Lower leg skin (tissue), 4 donors: ENCODE data around the gene PAAF1. TPM values are rescaled to one million over a fixed set of nuclear protein-coding genes. Genes with fewer than 3 reads are reported as not detected.

Source experiments
- DNase-seq, 2 donors: peaks; one replicate each; pipeline ENCODE4 v3.0.0-alpha.2; 2019; ENCODE audit warnings: low spot score in 2 of 2
- H3K4me3 ChIP-seq: fragments of 200-600 bp; sonication (generic); 2 replicates; pipeline ENCODE4 v1.5.1; 2017; ENCODE audit warnings: mild to moderate bottlenecking, low read depth; ENCODE audit not compliant: poor library complexity, severe bottlenecking
- POLR2A ChIP-seq, 2 donors: fragments of 450-650 bp; IDR thresholded peaks; one replicate each; pipeline ENCODE4 v1.6.1; 2016 to 2017; ENCODE audit warnings: antibody characterized with exemption in 2 of 2, mild to moderate bottlenecking in 1 of 2, moderate library complexity in 1 of 2
- WGBS, 2 donors: methylation state at CpG; one replicate each; pipeline ENCODE4 v1.1.5; 2018; 5-methylcytosine and 5-hydroxymethylcytosine counted together
- intact Hi-C: fragments of 100-400 bp; cut with DNase I; formaldehyde crosslinking; loops from one replicate; pipeline ENCODE4 v1.15.0; 2023; ENCODE audit warnings: low total_unique reads
- total RNA-seq, 4 donors: library from RNA; depleted of rRNA; stranded (reverse); fragments of >200 nt; gene quantifications; one replicate each; pipeline ENCODE4 v1.1.0, GENCODE V29; 2016
- TF ChIP-seq, protein P1 (sequence below), 3 donors: fragments of 450-650 bp; IDR thresholded peaks; one replicate each; pipeline ENCODE4 v1.5.1; 2016; ENCODE audit warnings: antibody characterized with exemption in 3 of 3, mild to moderate bottlenecking in 3 of 3, moderate library complexity in 2 of 3

The PAAF1 gene
- total RNA-seq, 4 donors from 2014 or later: 9.8 to 21.2 (median 13.5) TPM

DNA sequence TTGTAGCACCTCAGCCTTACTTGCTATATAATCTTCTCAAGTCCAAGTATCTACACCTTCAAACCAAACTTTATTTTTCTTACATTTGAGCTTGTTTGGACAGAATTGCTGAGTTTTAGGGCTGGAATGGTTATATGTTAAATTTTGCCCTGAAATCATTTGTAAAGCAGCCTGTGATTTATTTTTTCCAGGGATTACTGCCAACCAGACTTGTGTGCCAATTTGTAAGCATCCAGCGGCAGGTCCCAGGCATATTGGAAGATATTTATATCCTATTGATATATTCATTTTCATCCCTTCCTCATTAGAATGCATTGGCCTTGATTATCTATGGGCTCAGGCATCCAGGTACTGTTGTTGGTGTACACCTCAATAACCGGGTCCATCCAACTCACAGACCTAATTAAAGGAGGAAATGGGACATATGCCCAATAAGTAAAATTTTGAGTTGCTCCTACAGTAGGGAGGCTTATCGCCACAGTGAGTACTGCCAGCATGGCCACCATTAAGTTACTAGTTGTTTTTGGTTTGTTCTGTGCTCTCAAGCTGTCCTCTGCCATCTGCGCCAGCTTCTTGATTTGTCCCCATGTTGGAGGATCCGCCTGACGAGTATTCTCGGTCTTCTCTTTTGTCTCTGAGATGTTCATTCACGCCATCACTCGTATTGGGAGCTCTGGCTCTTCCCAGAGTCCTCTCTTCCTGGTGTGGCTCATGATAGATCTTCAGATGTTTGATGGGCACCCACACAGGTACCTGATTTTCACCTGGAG is 64.2 kb downstream of the PAAF1 start:
- WGBS, 2 donors: 77 to 81% methylated on average over 9 of the region's 9 CpGs
- peak in 1 of 2 donors; percentile 58 for DNase-seq
- H3K4me3 ChIP-seq: no peak overlapping the region
- intact Hi-C loops: no loop called here
- no peak for TF ChIP-seq POLR2A (IDR thresholded peaks at IDR 0.05)

DNA sequence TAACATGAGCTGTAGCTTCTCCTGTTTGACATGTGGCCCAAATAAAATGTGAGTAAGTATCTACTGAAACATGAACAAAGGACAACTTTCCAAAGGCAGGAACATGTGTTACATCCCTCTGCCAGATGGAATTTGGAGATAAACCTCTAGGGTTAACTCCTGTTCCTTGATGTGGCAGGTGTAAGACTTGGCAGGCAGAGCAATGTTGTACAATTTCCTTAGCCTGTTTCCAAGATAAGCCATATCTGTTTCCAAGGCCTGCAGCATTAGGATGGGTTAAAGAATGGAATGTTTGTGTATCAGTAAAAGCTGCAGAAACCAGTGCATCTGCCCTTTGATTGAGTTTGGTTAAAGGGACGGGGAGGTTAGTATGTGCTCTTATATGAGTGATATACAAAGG is 65.2 kb downstream of the PAAF1 start:
- no peak for TF ChIP-seq POLR2A (IDR thresholded peaks at IDR 0.05)
- TF ChIP-seq, protein P1, sequence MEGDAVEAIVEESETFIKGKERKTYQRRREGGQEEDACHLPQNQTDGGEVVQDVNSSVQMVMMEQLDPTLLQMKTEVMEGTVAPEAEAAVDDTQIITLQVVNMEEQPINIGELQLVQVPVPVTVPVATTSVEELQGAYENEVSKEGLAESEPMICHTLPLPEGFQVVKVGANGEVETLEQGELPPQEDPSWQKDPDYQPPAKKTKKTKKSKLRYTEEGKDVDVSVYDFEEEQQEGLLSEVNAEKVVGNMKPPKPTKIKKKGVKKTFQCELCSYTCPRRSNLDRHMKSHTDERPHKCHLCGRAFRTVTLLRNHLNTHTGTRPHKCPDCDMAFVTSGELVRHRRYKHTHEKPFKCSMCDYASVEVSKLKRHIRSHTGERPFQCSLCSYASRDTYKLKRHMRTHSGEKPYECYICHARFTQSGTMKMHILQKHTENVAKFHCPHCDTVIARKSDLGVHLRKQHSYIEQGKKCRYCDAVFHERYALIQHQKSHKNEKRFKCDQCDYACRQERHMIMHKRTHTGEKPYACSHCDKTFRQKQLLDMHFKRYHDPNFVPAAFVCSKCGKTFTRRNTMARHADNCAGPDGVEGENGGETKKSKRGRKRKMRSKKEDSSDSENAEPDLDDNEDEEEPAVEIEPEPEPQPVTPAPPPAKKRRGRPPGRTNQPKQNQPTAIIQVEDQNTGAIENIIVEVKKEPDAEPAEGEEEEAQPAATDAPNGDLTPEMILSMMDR (IDR thresholded peaks at IDR 0.05): no peak
- no peak for DNase-seq
- intact Hi-C loops: no loop called here
- 41 to 50% methylated on average over 1 of the region's 1 CpG for WGBS, 2 donors
- no peak overlapping the region for H3K4me3 ChIP-seq

DNA sequence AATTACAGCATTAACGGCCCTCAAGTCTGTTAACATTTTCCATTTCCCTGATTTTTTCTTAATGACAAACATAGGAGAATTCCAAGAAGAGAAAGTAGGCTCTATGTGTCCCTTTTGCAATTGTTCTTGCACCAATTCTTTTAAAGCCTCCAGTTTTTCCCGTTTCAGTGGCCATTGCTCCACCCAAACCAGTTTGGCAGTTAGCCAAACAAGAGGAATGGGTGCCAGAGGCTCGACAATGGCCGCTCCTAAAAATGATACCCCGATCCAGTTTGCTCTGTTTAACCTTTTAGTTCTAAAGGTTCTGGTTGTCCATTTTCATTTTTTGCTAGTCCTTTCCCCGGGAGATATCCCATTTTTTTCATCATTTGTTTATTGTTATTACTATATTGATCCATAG is 67.3 kb downstream of the PAAF1 start:
- H3K4me3 ChIP-seq: no peak overlapping the region
- TF ChIP-seq, protein P1 (IDR thresholded peaks at IDR 0.05): no peak
- no peak for TF ChIP-seq POLR2A (IDR thresholded peaks at IDR 0.05)
- WGBS, 2 donors: 46 to 51% methylated on average over 6 of the region's 6 CpGs
- DNase-seq: peak in 1 of 2 donors; percentile 7
- intact Hi-C loops: no loop called here

DNA sequence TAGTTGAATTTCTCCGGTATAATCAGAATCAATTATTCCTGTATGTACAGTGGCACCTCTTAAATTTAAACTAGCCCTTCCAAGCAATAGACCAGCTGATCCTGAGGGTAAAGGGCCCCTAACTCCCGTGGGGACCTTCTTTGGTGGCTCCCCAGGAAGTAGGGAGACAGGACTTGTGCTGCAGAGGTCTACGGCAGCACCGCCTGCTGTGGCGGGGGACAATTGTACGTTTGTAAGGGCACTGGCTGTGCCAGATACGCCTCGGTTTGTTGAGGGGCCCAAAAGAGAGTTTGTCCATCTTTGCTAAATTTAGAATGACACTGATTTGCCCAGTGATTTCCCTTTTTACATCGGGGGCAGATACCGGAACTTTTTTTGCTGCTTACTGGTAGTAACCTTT is 68.1 kb downstream of the PAAF1 start:
- TF ChIP-seq, protein P1 (IDR thresholded peaks at IDR 0.05): no peak
- TF ChIP-seq POLR2A (IDR thresholded peaks at IDR 0.05): no peak
- H3K4me3 ChIP-seq: no peak overlapping the region
- 82% methylated on average over 10 of the region's 10 CpGs for WGBS, 2 donors
- DNase-seq: peak in 1 of 2 donors; percentile 64
- intact Hi-C loops: no loop called here

DNA sequence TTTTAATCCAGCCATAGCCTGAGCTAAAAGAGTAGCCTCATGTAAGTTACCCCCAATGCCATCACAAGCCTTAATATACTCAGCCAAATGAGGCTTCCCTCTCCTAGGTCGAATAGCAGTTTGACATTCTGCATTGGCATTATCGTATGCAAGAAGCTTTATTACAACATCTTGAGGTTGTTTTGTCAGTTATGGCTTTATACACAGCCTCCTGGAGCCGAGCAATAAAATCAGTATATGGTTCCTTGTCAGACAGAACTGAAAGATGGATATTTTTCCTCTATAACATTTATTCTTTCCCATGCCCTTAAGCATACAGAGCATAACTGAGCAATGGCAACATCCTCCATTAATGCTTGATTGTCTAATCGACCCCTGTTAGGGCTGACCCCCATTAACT is 68.6 kb downstream of the PAAF1 start:
- peak in 1 of 2 donors; percentile 3 for DNase-seq
- H3K4me3 ChIP-seq: no peak overlapping the region
- intact Hi-C loops: no loop called here
- WGBS, 2 donors: 61 to 65% methylated on average over 4 of the region's 4 CpGs
- TF ChIP-seq, protein P1 (IDR thresholded peaks at IDR 0.05): no peak
- TF ChIP-seq POLR2A (IDR thresholded peaks at IDR 0.05): no peak

DNA sequence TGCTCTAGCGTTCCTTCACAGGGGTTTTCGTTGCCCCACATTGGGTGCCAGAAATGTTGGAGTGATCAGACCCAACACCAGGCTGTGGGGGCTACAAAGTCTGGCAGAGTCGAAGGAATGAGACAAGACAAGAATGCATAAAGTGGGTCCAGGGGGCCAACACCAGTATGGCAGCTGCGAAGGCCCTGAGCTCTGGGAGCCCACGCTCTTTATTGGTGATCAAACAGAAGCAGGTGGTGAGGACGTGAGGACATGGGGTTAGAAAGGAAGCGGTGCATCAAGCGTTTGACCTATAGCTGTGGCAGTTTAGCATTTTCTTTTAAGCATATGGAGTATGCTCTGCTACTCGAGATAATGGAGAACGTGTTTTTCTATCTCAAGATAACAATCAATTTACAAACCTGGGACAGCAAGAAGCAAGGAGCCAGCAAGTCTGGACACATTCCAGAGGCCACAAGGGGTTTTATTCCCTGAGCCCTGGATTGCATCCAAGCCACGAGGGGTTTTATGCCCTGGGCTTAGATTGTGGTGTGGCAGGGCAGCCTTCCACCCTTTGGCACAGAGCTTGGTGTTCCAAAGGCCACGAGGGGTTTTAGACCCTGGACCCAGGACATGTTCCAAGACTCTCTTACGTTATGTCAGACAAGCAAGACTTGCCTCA is 70.1 kb downstream of the PAAF1 start:
- no peak for TF ChIP-seq POLR2A (IDR thresholded peaks at IDR 0.05)
- TF ChIP-seq, protein P1 (IDR thresholded peaks at IDR 0.05): no peak
- intact Hi-C loops: no loop called here
- 76 to 79% methylated on average over 13 of the region's 13 CpGs for WGBS, 2 donors
- peak in 1 of 2 donors; percentile 53 for DNase-seq
- no peak overlapping the region for H3K4me3 ChIP-seq
